HG03139 (cell line): Measurements from ENCODE around the gene SEZ6L2.
A peak's percentile ranks its signal among the peaks of the same experiment; 100 is the strongest.
"Not testable (repeated sequence)": the region's sequence is repeated elsewhere in the genome, so short reads cannot be mapped to it uniquely, and the experiment has no call there.

Experiments
- ATAC-seq: cut with Tn5 transposase; IDR thresholded peaks from one replicate; pipeline ENCODE4 v1.9.1; 2021; ENCODE audit not compliant: unreplicated experiment

Gene SEZ6L2

GRCh38 chr16:29899516-29900101, at the start of gene SEZ6L2:
TSS of gene SEZ6L2 (minus strand) at chr16:29899550. CDS start at chr16:29899019, 531 bp downstream.
- no peak for ATAC-seq

- ATAC-seq = no peak
Observed at GRCh38 chr16:29947897-29948296, 48.5 kb upstream of the SEZ6L2 start.

- no peak for ATAC-seq
Observed at GRCh38 chr16:29943846-29944799, 44.8 kb upstream of the SEZ6L2 start.

- no peak for ATAC-seq
Observed at GRCh38 chr16:29940656-29941055, 41.3 kb upstream of the SEZ6L2 start.

- not testable (repeated sequence) for ATAC-seq
Observed at GRCh38 chr16:29931750-29932149, 32.4 kb upstream of the SEZ6L2 start.

DNA sequence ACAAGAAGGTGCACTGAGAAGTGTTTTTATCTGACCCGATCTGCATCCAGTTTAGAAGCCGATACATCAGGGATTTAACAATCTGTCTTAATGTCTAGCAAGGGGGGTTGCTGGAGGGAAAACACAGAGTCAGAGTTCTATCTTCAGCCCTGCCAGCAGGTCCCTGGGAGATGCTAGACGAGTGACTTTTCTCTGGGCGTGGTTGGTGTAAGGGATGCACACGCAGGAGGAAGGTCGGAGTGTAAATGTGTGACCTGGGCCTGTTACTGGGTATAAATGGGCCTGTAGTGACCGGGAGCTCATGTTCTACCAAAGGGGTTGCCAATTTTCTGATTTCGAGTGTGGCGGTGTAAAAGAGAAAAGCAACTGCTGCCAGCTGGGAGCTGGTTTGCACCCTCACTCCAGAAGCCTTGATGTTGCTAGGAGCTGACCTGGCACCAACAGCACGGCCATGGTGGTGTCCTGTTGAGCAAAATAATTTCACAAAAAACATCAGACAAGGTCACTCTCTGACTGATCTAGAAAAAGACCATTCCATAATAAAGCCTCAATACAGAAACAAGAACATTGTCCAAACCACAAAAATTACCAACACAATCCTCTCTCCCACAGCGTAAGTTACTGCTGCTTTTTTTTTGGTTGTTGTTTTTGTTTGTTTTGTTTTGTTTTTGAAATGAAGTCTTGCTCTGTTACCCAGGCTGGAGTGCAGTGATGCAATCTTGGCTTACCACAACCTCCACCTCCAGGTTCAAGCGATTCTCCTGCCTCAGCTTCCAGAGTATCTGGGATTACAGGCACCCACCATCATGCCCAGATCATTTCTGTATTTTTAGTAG, 27.9 kb upstream of the SEZ6L2 start:
- ATAC-seq = no peak

DNA sequence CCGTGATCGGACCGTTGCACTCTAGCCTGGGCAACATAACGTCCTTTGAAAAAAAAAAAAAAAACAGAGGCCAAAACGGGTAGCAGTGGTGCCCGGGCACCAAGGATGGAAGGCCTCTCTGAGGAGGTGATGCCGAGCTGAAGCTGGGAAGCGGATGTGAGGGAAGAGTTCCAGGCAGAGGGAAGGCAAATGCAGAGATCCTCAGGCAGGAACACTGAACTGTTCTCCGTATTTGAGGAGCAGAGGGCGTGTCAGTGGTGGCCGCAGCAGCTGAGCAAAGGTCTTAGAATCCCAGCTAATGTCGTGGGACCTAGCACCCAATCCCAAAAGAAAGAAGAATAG, 27.3 kb upstream of the SEZ6L2 start:
- no peak for ATAC-seq

- peak; percentile 66 for ATAC-seq
Observed at GRCh38 chr16:29925781-29926710, 26.7 kb upstream of the SEZ6L2 start, which contains the start of gene KCTD13. TSS of gene KCTD13 (minus strand) at chr16:29926226. CDS start at chr16:29926033, 193 bp downstream.

DNA sequence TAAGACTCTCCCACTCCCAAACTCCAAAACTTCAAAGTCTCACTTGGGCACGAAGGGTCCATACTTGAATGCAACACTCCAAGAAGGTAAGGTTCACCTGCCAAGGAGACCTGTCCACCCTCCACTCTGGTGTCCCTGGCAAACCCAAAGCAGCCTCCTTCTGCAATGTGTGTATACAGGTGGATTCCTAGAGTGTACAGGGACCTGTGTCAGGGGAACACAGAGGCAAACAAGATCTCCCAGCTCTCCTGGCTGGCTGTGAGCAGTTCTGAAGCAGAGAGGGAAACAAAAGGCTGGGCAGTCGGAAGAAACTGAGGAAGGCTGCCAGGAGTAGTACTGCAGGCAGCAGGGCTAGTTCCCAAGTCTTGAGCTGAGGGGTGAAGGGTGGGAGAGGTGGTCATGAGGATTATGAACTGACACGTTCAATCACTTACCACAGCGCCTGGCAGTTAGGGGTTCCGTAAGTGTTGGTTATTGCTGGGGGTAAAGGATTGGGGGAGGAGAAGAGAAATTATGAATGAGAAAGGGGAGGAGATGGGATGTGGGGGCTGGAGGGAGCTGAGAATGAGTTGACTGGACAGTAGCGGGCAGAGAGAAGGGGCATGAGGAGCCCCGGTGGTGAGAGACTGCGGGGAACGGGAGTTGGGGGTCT, 25.9 kb upstream of the SEZ6L2 start:
- ATAC-seq = no peak

- no peak for ATAC-seq
Observed at GRCh38 chr16:29922986-29923501, 23.7 kb upstream of the SEZ6L2 start.

- ATAC-seq = no peak
Observed at GRCh38 chr16:29922326-29922725, 23.0 kb upstream of the SEZ6L2 start.

DNA sequence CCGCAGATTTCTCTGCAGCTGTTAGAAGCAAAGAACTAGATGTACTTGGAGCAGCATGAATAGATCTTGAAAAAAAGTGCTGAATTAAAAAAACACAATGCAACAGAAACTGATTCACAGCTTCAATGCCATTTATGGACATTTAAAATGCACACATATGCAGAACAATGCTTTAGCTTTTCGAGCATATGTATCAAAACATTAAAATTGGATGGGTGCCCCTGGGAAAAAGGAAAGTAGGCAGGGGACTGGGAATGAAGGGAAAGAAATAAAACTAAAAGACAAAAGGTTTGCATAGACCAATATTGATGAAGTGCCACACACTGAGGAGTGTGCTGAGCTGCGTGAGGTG, 21.7 kb upstream of the SEZ6L2 start:
- ATAC-seq = no peak

GRCh38 chr16:29920288-29921033, 21.1 kb upstream of the SEZ6L2 start:
- no peak for ATAC-seq

- ATAC-seq = no peak
Observed at GRCh38 chr16:29916979-29917378, 17.6 kb upstream of the SEZ6L2 start.

DNA sequence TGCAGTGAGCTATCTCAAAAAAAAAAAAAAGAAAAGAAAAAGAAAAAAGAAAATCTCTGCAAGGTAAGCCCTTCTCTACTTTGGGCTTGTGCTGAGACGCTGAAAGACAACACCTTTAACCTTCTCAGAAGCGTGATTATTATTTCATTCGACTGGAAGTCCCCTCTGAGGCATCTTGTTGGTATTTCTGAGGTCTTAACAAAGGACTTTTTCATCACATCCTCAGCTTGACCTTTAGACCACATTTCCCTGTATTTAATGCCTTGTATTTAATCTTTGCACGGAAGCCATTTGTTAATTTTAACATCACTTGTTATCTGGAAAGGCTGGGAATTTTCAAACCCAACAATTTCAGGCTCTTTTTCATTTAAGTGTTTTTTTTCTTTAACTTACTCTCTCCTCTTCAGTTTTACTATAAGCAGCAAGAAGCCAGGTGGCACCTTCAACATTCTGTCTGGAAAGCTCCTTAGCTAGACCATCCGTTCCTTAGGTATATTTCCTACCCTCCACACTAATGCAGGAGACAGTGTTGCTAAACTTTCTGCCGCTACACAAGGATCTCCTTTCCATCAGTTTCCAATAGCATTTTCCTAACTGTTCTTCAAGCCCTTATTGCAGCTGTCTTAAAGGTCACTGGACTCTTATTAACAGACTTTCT, 16.4 kb upstream of the SEZ6L2 start:
- no peak for ATAC-seq

DNA sequence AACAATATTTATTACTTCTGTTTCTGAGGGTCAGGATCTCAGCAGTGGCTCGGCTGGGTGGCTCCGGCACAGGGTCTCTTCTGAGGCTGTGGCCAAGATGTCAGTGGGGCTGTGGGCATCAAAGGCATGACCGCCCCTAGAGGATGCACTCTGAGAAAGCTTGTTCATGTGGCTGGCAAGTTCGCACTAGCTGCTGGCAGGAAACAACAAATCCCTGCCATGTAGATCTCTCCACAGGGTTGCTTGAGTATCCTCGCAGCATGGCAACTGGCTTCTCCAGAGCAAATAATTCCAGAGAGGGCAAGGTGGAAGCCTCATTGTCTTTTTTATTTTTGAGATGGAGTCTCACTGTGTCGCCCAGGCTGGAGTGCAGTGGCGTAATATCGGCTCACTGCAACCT, 14.2 kb upstream of the SEZ6L2 start:
- ATAC-seq = no peak

- ATAC-seq = no peak
Observed at GRCh38 chr16:29912087-29912486, 12.7 kb upstream of the SEZ6L2 start.

DNA sequence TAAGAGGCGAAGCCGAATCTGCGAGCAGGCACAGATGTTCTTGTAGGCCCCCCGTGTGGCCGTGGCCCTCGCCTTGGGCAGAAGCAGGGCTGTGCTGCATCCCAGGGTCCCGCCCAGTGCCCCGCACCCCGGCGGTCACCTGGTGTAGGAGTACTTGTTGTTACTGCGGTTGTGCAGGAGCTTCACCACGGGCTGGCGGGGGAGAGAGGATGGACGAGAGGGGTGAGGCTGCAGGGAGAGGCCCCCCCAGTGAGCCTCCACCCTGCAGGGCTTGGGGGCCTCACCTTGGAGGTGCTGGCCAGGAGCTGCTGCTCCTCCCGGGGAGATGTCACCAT, 12.3 kb upstream of the SEZ6L2 start:
- no peak for ATAC-seq
